Esophagus squamous epithelium (tissue), 4 donors: ENCODE results near the gene SLC30A4.

Source experiments
- POLR2A ChIP-seq, 4 donors: fragments of 450-650 bp; IDR thresholded peaks; one replicate each; pipeline ENCODE4 v1.6.1; 2017; ENCODE audit warnings: antibody characterized with exemption in 4 of 4, mild to moderate bottlenecking in 4 of 4, moderate library complexity in 3 of 4
- TF ChIP-seq, protein P1 (sequence below), 6 experiments: fragments of 450-650 bp in 4 of 6; fragments of 200-600 bp in 2 of 6; sonication (generic) in 2 of 6; IDR thresholded peaks; one replicate each; pipeline ENCODE4 v1.5.1; 2016 to 2019; ENCODE audit warnings: antibody characterized with exemption in 6 of 6, mild to moderate bottlenecking in 4 of 6, moderate library complexity in 4 of 6

- TF ChIP-seq, protein P1, sequence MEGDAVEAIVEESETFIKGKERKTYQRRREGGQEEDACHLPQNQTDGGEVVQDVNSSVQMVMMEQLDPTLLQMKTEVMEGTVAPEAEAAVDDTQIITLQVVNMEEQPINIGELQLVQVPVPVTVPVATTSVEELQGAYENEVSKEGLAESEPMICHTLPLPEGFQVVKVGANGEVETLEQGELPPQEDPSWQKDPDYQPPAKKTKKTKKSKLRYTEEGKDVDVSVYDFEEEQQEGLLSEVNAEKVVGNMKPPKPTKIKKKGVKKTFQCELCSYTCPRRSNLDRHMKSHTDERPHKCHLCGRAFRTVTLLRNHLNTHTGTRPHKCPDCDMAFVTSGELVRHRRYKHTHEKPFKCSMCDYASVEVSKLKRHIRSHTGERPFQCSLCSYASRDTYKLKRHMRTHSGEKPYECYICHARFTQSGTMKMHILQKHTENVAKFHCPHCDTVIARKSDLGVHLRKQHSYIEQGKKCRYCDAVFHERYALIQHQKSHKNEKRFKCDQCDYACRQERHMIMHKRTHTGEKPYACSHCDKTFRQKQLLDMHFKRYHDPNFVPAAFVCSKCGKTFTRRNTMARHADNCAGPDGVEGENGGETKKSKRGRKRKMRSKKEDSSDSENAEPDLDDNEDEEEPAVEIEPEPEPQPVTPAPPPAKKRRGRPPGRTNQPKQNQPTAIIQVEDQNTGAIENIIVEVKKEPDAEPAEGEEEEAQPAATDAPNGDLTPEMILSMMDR (IDR thresholded peaks at IDR 0.05) = no peak
- no peak for TF ChIP-seq POLR2A (IDR thresholded peaks at IDR 0.05)
Observed at GRCh38 chr15:45435124-45435903, 87.2 kb downstream of the SLC30A4 start.
